GM18505 (cell line): ENCODE data around the gene EPO.
"Not testable (repeated sequence)": the region's sequence is repeated elsewhere in the genome, so short reads cannot be mapped to it uniquely, and the experiment has no call there.

Source experiments
- ATAC-seq: cut with Tn5 transposase; IDR thresholded peaks from one replicate; pipeline ENCODE4 v1.9.1; 2021; ENCODE audit not compliant: unreplicated experiment
- POLR2A ChIP-seq: IDR thresholded peaks from 4 replicates; pipeline ENCODE4 v1.6.1; 2011; ENCODE audit warnings: borderline replicate concordance; ENCODE audit not compliant: insufficient read depth, insufficient read length; ENCODE audit errors: extremely low read depth

EPO gene

GRCh38 chr7:100759357-100760171, 39.3 kb downstream of the EPO start:
- no peak for TF ChIP-seq POLR2A
- ATAC-seq: no peak

- not testable (repeated sequence) for ATAC-seq
Measured at GRCh38 chr7:100762841-100763240, 42.6 kb downstream of the EPO start.

GRCh38 chr7:100763556-100764140, 43.4 kb downstream of the EPO start:
- no peak for TF ChIP-seq POLR2A
- ATAC-seq: no peak

GRCh38 chr7:100764841-100765240, 44.6 kb downstream of the EPO start:
- TF ChIP-seq POLR2A: no peak
- ATAC-seq: no peak

- TF ChIP-seq POLR2A: no peak
- ATAC-seq: no peak
Measured at GRCh38 chr7:100765250-100765649, 45.0 kb downstream of the EPO start.

- no peak for TF ChIP-seq POLR2A
Measured at GRCh38 chr7:100768784-100769183, 48.5 kb downstream of the EPO start.

More at GRCh38 chr7:100768784-100769183, 48.5 kb downstream of the EPO start:
- ATAC-seq: no peak
